HCT116 (cell line): ENCODE measurements around the gene MYBPC3. TPM values are rescaled to one million over a fixed set of nuclear protein-coding genes. Genes with fewer than 3 reads are reported as not detected.

Experiments
- ATAC-seq: fragments of 200-7000 bp; cut with Tn5 transposase; 2 replicates; pipeline ENCODE4 v1.9.1; 2020; ENCODE audit warnings: mild to moderate bottlenecking, moderate library complexity
- BruUV-seq: library from RNA; stranded (reverse); fragments of 400-500 nt; replicated peaks from 2 replicates; lab custom pipeline; 2021; lab: Mats Ljungman, UMichigan
- CTCF ChIA-PET: fragments of 300-600 bp; sonication (Branson Sonifier 250); formaldehyde crosslinking; loops from one replicate; lab custom pipeline; 2021; ENCODE audit warnings: antibody characterized with exemption; lab: Charles Lee
- POLR2A ChIA-PET: fragments of 300-600, 350-600 bp; sonication (Branson Sonifier 250); formaldehyde crosslinking; loops from one replicate; lab custom pipeline; 2021; ENCODE audit warnings: antibody characterized with exemption; lab: Charles Lee
- RAD21 ChIA-PET, 2 experiments: fragments of 300-600 bp; sonication (Branson Sonifier 250); formaldehyde crosslinking; loops; one replicate each; lab custom pipeline; 2023; ENCODE audit warnings: low total read pairs in 2 of 2; ENCODE audit not compliant: uncharacterized antibody in 2 of 2, unreplicated experiment in 2 of 2, low non-redundant PET in 1 of 2; lab: Charles Lee
- DNase-seq: peaks from one replicate; pipeline ENCODE4 v3.0.0-alpha.2; 2010; ENCODE audit warnings: low read depth, low spot score
- H2AFZ ChIP-seq: fragments of 200-600 bp; shearing (Covaris generic), sonication (generic); 2 replicates; pipeline ENCODE4 v1.6.1; 2017; ENCODE audit warnings: low read depth, mixed run types, mixed read lengths, antibody characterized with exemption, low read length; ENCODE audit not compliant: poor library complexity, severe bottlenecking
- H3K27ac ChIP-seq: 2 replicates; pipeline ENCODE4 v1.5.1; 2012; ENCODE audit warnings: low read depth, low read length
- H3K27me3 ChIP-seq: fragments of 200-600 bp; sonication (generic); 2 replicates; pipeline ENCODE4 v1.6.1; 2016; ENCODE audit warnings: mixed run types, low read length, mixed read lengths; ENCODE audit not compliant: insufficient read depth
- H3K36me3 ChIP-seq, 2 experiments: fragments of 200-500 bp in 1 of 2; fragments of 200-600 bp in 1 of 2; sonication (Bioruptor generic) in 1 of 2; sonication (generic) in 1 of 2; 2 replicates each; pipeline versions ENCODE4 v1.5.1 to v1.6.1; 2014 to 2016; ENCODE audit warnings: low read length in 2 of 2, inconsistent platforms in 1 of 2, mixed read lengths in 1 of 2, mixed run types in 1 of 2; ENCODE audit not compliant: insufficient read depth in 2 of 2, control insufficient read depth in 1 of 2
- H3K4me1 ChIP-seq, 2 experiments: fragments of 200-600 bp in 1 of 2; sonication (generic) in 1 of 2; 2 replicates each; pipeline versions ENCODE4 v1.5.1 to v1.6.1; 2012 to 2017; ENCODE audit warnings: low read length in 2 of 2, inconsistent platforms in 1 of 2, mild to moderate bottlenecking in 1 of 2, mixed read lengths in 1 of 2, mixed run types in 1 of 2, moderate library complexity in 1 of 2; ENCODE audit not compliant: insufficient read depth in 2 of 2, control insufficient read depth in 1 of 2
- H3K4me2 ChIP-seq: fragments of 200-600 bp; sonication (generic); 2 replicates; pipeline ENCODE4 v1.6.1; 2017; ENCODE audit warnings: mixed run types, low read length, mixed read lengths
- H3K4me3 ChIP-seq, 2 experiments: fragments of 200-600 bp in 1 of 2; sonication (generic) in 1 of 2; replicated peaks in 1 of 2; 2 replicates each; pipeline ENCODE4 v1.5.1; 2011 to 2016; ENCODE audit warnings: low read length in 2 of 2, control low read depth in 1 of 2, low read depth in 1 of 2, mild to moderate bottlenecking in 1 of 2, mixed read lengths in 1 of 2, mixed run types in 1 of 2
- H3K79me2 ChIP-seq: fragments of 200-600 bp; sonication (generic); 2 replicates; pipeline ENCODE4 v1.6.1; 2017; ENCODE audit warnings: mild to moderate bottlenecking, mixed run types, low read length, moderate library complexity, mixed read lengths; ENCODE audit not compliant: insufficient read depth
- H3K9ac ChIP-seq: fragments of 200-600 bp; sonication (generic); 2 replicates; pipeline ENCODE4 v1.6.1; 2016; ENCODE audit warnings: low read length, mixed read lengths
- H3K9me2 ChIP-seq: fragments of 200-600 bp; sonication (generic), shearing (Covaris generic); 2 replicates; pipeline ENCODE4 v1.6.1; 2017; ENCODE audit warnings: mixed run types, mild to moderate bottlenecking, moderate library complexity; ENCODE audit not compliant: insufficient read depth
- H3K9me3 ChIP-seq, 2 experiments: fragments of 200-500 bp in 1 of 2; fragments of 200-600 bp in 1 of 2; sonication (Bioruptor generic) in 1 of 2; sonication (generic) in 1 of 2; 2 replicates each; pipeline ENCODE4 v1.6.1; 2014 to 2017; ENCODE audit warnings: low read length in 2 of 2, mixed read lengths in 2 of 2, inconsistent platforms in 1 of 2, low read depth in 1 of 2, mild to moderate bottlenecking in 1 of 2, mixed run types in 1 of 2, moderate library complexity in 1 of 2; ENCODE audit not compliant: control insufficient read depth in 1 of 2, insufficient read depth in 1 of 2
- H4K20me1 ChIP-seq: fragments of 200-600 bp; sonication (generic), shearing (Covaris generic); 2 replicates; pipeline ENCODE4 v1.6.1; 2017; ENCODE audit warnings: mixed run types, mild to moderate bottlenecking, moderate library complexity; ENCODE audit not compliant: insufficient read depth
- ATF3 ChIP-seq: IDR thresholded peaks from 2 replicates; pipeline ENCODE4 v1.6.1; 2012
- CTCF ChIP-seq, 3 experiments: fragments of 200-600 bp in 1 of 3; sonication (generic) in 1 of 3; IDR thresholded peaks in 2 of 3; conservative IDR thresholded peaks in 1 of 3; 2 replicates each; pipeline ENCODE4 v1.5.1; 2012 to 2017; ENCODE audit warnings: low read depth in 2 of 3, low read length in 2 of 3, antibody characterized with exemption in 1 of 3, borderline replicate concordance in 1 of 3, control low read depth in 1 of 3, mild to moderate bottlenecking in 1 of 3, mixed read lengths in 1 of 3, mixed run types in 1 of 3, moderate library complexity in 1 of 3; ENCODE audit not compliant: insufficient read depth in 1 of 3
- EGR1 ChIP-seq: IDR thresholded peaks from 2 replicates; pipeline ENCODE4 v1.6.1; 2012; ENCODE audit warnings: low read depth
- POLR2A ChIP-seq: IDR thresholded peaks from 2 replicates; pipeline ENCODE4 v1.7.0; 2011; ENCODE audit warnings: borderline replicate concordance; ENCODE audit not compliant: insufficient read depth, insufficient read length; ENCODE audit errors: extremely low read depth
- RAD21 ChIP-seq: IDR thresholded peaks from 2 replicates; pipeline ENCODE4 v1.6.1; 2012; ENCODE audit warnings: low read depth, mild to moderate bottlenecking
- SIN3A ChIP-seq: IDR thresholded peaks from 2 replicates; pipeline ENCODE4 v1.6.1; 2012; ENCODE audit warnings: low read depth
- TCF7L2 ChIP-seq: IDR thresholded peaks from 2 replicates; pipeline ENCODE4 v1.7.0; 2011; ENCODE audit warnings: borderline replicate concordance, inconsistent platforms; ENCODE audit not compliant: insufficient read depth, insufficient read length; ENCODE audit errors: extremely low read depth
- YY1 ChIP-seq: IDR thresholded peaks from 2 replicates; pipeline ENCODE4 v1.6.1; 2011; ENCODE audit warnings: low read length, low read depth, moderate library complexity, mild to moderate bottlenecking; ENCODE audit not compliant: insufficient replicate concordance; ENCODE audit errors: extremely low read depth
- intact Hi-C: fragments of 100-400 bp; cut with micrococcal nuclease; formaldehyde crosslinking; loops from 2 replicates; pipeline ENCODE4 v1.10.0; 2022
- total RNA-seq: library from RNA; stranded (reverse); gene quantifications from one replicate; pipeline ENCODE4 v1.2.1, GENCODE V29; 2021; ENCODE audit not compliant: unreplicated experiment
- TF ChIP-seq, protein P1 (sequence below): IDR thresholded peaks from 2 replicates; pipeline ENCODE4 v1.6.1; 2011; ENCODE audit warnings: mild to moderate bottlenecking, low read length, moderate library complexity; ENCODE audit not compliant: insufficient replicate concordance; ENCODE audit errors: extremely low read depth
- TF ChIP-seq, protein P2 (sequence below): IDR thresholded peaks from 2 replicates; pipeline ENCODE4 v1.6.1; 2012; ENCODE audit warnings: low read depth

MYBPC3 gene
- total RNA-seq, 1 experiment from 2014 or later: 0.25 TPM

GRCh38 chr11:47328449-47329390 is 23.8 kb downstream of the MYBPC3 start:
- H3K9me2 ChIP-seq: no peaks in the 10 kb centered on the region
- ChIA-PET RAD21 (no interaction called here), POLR2A (no interaction called here), CTCF (no interaction called here)
- H3K9me3 ChIP-seq: no peaks in the 10 kb centered on the region
- no peak for TF ChIP-seq TCF7L2
- no peak for TF ChIP-seq ATF3
- TF ChIP-seq EGR1: no peak
- TF ChIP-seq, protein P1, sequence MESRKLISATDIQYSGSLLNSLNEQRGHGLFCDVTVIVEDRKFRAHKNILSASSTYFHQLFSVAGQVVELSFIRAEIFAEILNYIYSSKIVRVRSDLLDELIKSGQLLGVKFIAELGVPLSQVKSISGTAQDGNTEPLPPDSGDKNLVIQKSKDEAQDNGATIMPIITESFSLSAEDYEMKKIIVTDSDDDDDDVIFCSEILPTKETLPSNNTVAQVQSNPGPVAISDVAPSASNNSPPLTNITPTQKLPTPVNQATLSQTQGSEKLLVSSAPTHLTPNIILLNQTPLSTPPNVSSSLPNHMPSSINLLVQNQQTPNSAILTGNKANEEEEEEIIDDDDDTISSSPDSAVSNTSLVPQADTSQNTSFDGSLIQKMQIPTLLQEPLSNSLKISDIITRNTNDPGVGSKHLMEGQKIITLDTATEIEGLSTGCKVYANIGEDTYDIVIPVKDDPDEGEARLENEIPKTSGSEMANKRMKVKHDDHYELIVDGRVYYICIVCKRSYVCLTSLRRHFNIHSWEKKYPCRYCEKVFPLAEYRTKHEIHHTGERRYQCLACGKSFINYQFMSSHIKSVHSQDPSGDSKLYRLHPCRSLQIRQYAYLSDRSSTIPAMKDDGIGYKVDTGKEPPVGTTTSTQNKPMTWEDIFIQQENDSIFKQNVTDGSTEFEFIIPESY: no peak
- TF ChIP-seq CTCF (IDR thresholded peaks at IDR 0.05 in 2 of 3, conservative IDR thresholded peaks at IDR 0.05 in 1 of 3; ENCODE audit: borderline replicate concordance in 1 of 3, insufficient read depth in 1 of 3, low read depth in 2 of 3, low read length in 2 of 3): no peak
- TF ChIP-seq, protein P2, sequence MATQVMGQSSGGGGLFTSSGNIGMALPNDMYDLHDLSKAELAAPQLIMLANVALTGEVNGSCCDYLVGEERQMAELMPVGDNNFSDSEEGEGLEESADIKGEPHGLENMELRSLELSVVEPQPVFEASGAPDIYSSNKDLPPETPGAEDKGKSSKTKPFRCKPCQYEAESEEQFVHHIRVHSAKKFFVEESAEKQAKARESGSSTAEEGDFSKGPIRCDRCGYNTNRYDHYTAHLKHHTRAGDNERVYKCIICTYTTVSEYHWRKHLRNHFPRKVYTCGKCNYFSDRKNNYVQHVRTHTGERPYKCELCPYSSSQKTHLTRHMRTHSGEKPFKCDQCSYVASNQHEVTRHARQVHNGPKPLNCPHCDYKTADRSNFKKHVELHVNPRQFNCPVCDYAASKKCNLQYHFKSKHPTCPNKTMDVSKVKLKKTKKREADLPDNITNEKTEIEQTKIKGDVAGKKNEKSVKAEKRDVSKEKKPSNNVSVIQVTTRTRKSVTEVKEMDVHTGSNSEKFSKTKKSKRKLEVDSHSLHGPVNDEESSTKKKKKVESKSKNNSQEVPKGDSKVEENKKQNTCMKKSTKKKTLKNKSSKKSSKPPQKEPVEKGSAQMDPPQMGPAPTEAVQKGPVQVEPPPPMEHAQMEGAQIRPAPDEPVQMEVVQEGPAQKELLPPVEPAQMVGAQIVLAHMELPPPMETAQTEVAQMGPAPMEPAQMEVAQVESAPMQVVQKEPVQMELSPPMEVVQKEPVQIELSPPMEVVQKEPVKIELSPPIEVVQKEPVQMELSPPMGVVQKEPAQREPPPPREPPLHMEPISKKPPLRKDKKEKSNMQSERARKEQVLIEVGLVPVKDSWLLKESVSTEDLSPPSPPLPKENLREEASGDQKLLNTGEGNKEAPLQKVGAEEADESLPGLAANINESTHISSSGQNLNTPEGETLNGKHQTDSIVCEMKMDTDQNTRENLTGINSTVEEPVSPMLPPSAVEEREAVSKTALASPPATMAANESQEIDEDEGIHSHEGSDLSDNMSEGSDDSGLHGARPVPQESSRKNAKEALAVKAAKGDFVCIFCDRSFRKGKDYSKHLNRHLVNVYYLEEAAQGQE: no peak
- no peak for TF ChIP-seq RAD21
- TF ChIP-seq YY1: no peak
- no peak for TF ChIP-seq SIN3A
- TF ChIP-seq POLR2A: no peak
- no peak overlapping the region for H3K9ac ChIP-seq
- no peak overlapping the region for H3K4me2 ChIP-seq
- no peaks in the 10 kb centered on the region for H3K79me2 ChIP-seq
- DNase-seq: no peak
- no TSS peak for BruUV-seq
- no peak for ATAC-seq
- no peaks in the 10 kb centered on the region for H3K27me3 ChIP-seq
- H3K36me3 ChIP-seq: peaks cover 7 to 12% of the 10 kb centered on the region in 2 experiments; a peak in 3 of 4 replicates
- H2AFZ ChIP-seq: no peak overlapping the region
- H4K20me1 ChIP-seq: no peaks in the 10 kb centered on the region
- H3K4me1 ChIP-seq: no peaks in the 10 kb centered on the region
- no peak overlapping the region for H3K4me3 ChIP-seq
- no peak overlapping the region for H3K27ac ChIP-seq
- intact Hi-C loops: no loop called here
